H1 (cell line): ENCODE results near the gene KLHL29. TPM values are rescaled to one million over a fixed set of nuclear protein-coding genes. Genes with fewer than 3 reads are reported as not detected.

Experiments
- CTCF ChIA-PET: fragments of 300-600 bp; sonication (Branson Sonifier 250); formaldehyde crosslinking; loops from one replicate; lab custom pipeline; 2021; ENCODE audit not compliant: partially characterized antibody; lab: Charles Lee
- POLR2A ChIA-PET: fragments of 300-600 bp; sonication (Branson Sonifier 250); formaldehyde crosslinking; loops from one replicate; lab custom pipeline; 2021; ENCODE audit warnings: inconsistent platforms; ENCODE audit not compliant: partially characterized antibody; lab: Charles Lee
- DNase-seq, 2 experiments: peaks; one replicate each; pipeline versions ENCODE4 v3.0.0 to v3.0.0-alpha.2; 2010 to 2022; ENCODE audit warnings: low spot score in 2 of 2, low read depth in 1 of 2, mixed read lengths in 1 of 2
- FAIRE-seq: peaks from 2 replicates; lab custom pipeline; 2011; peaks lifted over from hg19 to GRCh38; lab: Jason Lieb, UNC
- H2AFZ ChIP-seq: 2 replicates; pipeline ENCODE4 v1.8.1; 2012; ENCODE audit warnings: low read length, inconsistent platforms
- H2AK5ac ChIP-seq: 2 replicates; pipeline ENCODE4 v1.6.1; 2013; ENCODE audit warnings: low read depth, low read length
- H2BK120ac ChIP-seq: replicated peaks from 2 replicates; pipeline ENCODE3; 2013; ENCODE audit warnings: low read depth, low read length, inconsistent platforms
- H2BK12ac ChIP-seq: 2 replicates; pipeline ENCODE4 v1.6.1; 2013; ENCODE audit warnings: low read depth, low read length
- H2BK15ac ChIP-seq: 2 replicates; pipeline ENCODE4 v1.6.1; 2013; ENCODE audit warnings: low read length
- H2BK20ac ChIP-seq: 2 replicates; pipeline ENCODE4 v1.6.1; 2013; ENCODE audit warnings: low read length
- H2BK5ac ChIP-seq: 2 replicates; pipeline ENCODE4 v1.6.1; 2013; ENCODE audit warnings: low read depth, low read length
- H3K14ac ChIP-seq: 2 replicates; pipeline ENCODE4 v1.6.1; 2013; ENCODE audit warnings: inconsistent platforms; ENCODE audit not compliant: insufficient read length
- H3K18ac ChIP-seq: 2 replicates; pipeline ENCODE4 v1.6.1; 2013; ENCODE audit warnings: low read length; ENCODE audit errors: extremely low read depth
- H3K23ac ChIP-seq: 2 replicates; pipeline ENCODE4 v1.6.1; 2013; ENCODE audit warnings: inconsistent platforms; ENCODE audit not compliant: insufficient read length
- H3K23me2 ChIP-seq: 2 replicates; pipeline ENCODE4 v1.6.1; 2013; ENCODE audit warnings: low read depth, low read length
- H3K27ac ChIP-seq: 2 replicates; pipeline ENCODE4 v1.6.1; 2011; ENCODE audit warnings: low read depth, low read length, inconsistent platforms
- H3K27me3 ChIP-seq, 4 experiments: replicated peaks in 1 of 4; 1 replicate in 1 of 4; 2 replicates in 3 of 4; pipeline versions ENCODE4 v1.6.1 to v1.8.1; 2011 to 2013; ENCODE audit warnings: low read length in 3 of 4, mild to moderate bottlenecking in 3 of 4, inconsistent platforms in 2 of 4, mixed read lengths in 2 of 4, moderate library complexity in 1 of 4; ENCODE audit not compliant: control insufficient read depth in 3 of 4, insufficient read depth in 3 of 4; ENCODE audit errors: extremely low read depth in 1 of 4
- H3K36me3 ChIP-seq, 4 experiments: 2 replicates each; pipeline versions ENCODE4 v1.6.1 to v1.8.1; 2011 to 2013; ENCODE audit warnings: mild to moderate bottlenecking in 4 of 4, low read length in 3 of 4, moderate library complexity in 2 of 4, control low read depth in 1 of 4, inconsistent platforms in 1 of 4; ENCODE audit not compliant: insufficient read depth in 4 of 4, control insufficient read depth in 2 of 4
- H3K4ac ChIP-seq: replicated peaks from 2 replicates; pipeline ENCODE3; 2013; ENCODE audit warnings: low read length, low read depth, mixed read lengths, inconsistent platforms; ENCODE audit not compliant: insufficient read length
- H3K4me1 ChIP-seq, 4 experiments: replicated peaks in 1 of 4; 1 replicate in 1 of 4; 2 replicates in 3 of 4; pipeline versions ENCODE4 v1.6.1 to v1.8.1; 2011 to 2013; ENCODE audit warnings: low read length in 3 of 4, inconsistent platforms in 2 of 4, mixed read lengths in 1 of 4; ENCODE audit not compliant: insufficient read depth in 4 of 4, control insufficient read depth in 3 of 4
- H3K4me2 ChIP-seq, 2 experiments: 2 replicates each; pipeline versions ENCODE4 v1.6.1 to v1.8.1; 2011 to 2013; ENCODE audit warnings: low read depth in 2 of 2, low read length in 2 of 2, control low read depth in 1 of 2, inconsistent platforms in 1 of 2, mild to moderate bottlenecking in 1 of 2; ENCODE audit not compliant: insufficient read depth in 1 of 2
- H3K4me3 ChIP-seq, 4 experiments: fragments of 200-600, 300-600 bp in 1 of 4; sonication (generic), shearing (Covaris generic), sonication (Bioruptor Twin) in 1 of 4; 2 replicates each; pipeline versions ENCODE4 v1.5.1 to v1.8.1; 2011 to 2016; ENCODE audit warnings: low read length in 4 of 4, low read depth in 3 of 4, control low read depth in 2 of 4, inconsistent platforms in 2 of 4, mild to moderate bottlenecking in 2 of 4, mixed read lengths in 1 of 4, moderate library complexity in 1 of 4; ENCODE audit not compliant: insufficient read depth in 2 of 4; ENCODE audit errors: extremely low read depth in 1 of 4
- H3K56ac ChIP-seq: replicated peaks from 2 replicates; pipeline ENCODE3; 2013; ENCODE audit warnings: low read depth, mild to moderate bottlenecking, mixed read lengths, low read length, inconsistent platforms; ENCODE audit not compliant: insufficient read length
- H3K79me1 ChIP-seq: 2 replicates; pipeline ENCODE4 v1.6.1; 2013; ENCODE audit warnings: low read depth, low read length, control low read depth
- H3K79me2 ChIP-seq, 2 experiments: 2 replicates each; pipeline versions ENCODE4 v1.6.1 to v1.8.1; 2012 to 2013; ENCODE audit warnings: low read length in 2 of 2, mild to moderate bottlenecking in 2 of 2, inconsistent platforms in 1 of 2; ENCODE audit not compliant: insufficient read depth in 2 of 2, control insufficient read depth in 1 of 2
- H3K9ac ChIP-seq, 4 experiments: replicated peaks in 1 of 4; 1 replicate in 1 of 4; 2 replicates in 3 of 4; pipeline versions ENCODE4 v1.6.1 to v1.8.1; 2011 to 2013; ENCODE audit warnings: low read depth in 3 of 4, low read length in 3 of 4, control low read depth in 2 of 4, mild to moderate bottlenecking in 2 of 4, moderate library complexity in 2 of 4, inconsistent platforms in 1 of 4; ENCODE audit errors: extremely low read depth in 1 of 4
- H3K9me3 ChIP-seq, 2 experiments: 2 replicates each; pipeline versions ENCODE4 v1.6.1 to v1.8.1; 2012 to 2013; ENCODE audit warnings: mild to moderate bottlenecking in 2 of 2, moderate library complexity in 2 of 2, control low read depth in 1 of 2, inconsistent platforms in 1 of 2, low read depth in 1 of 2, low read length in 1 of 2, mixed read lengths in 1 of 2; ENCODE audit not compliant: insufficient read depth in 2 of 2
- H4K20me1 ChIP-seq, 2 experiments: replicated peaks in 1 of 2; 2 replicates each; pipeline versions ENCODE3 to v1.8.1; 2011 to 2013; ENCODE audit warnings: inconsistent platforms in 2 of 2, low read length in 2 of 2, mild to moderate bottlenecking in 1 of 2; ENCODE audit not compliant: insufficient read depth in 2 of 2, control insufficient read depth in 1 of 2
- H4K5ac ChIP-seq: 2 replicates; pipeline ENCODE4 v1.6.1; 2013; ENCODE audit warnings: low read length, low read depth, mixed read lengths, inconsistent platforms; ENCODE audit not compliant: insufficient read length
- H4K8ac ChIP-seq: 2 replicates; pipeline ENCODE4 v1.8.0; 2013; ENCODE audit warnings: mild to moderate bottlenecking, moderate library complexity, low read length, inconsistent platforms; ENCODE audit not compliant: insufficient read depth; ENCODE audit errors: extremely low read depth
- H4K91ac ChIP-seq: replicated peaks from 2 replicates; pipeline ENCODE3; 2013; ENCODE audit warnings: low read length, mixed read lengths, inconsistent platforms; ENCODE audit not compliant: insufficient read length
- CBX5 ChIP-seq: fragments of 300-800, 300-1000 bp; sonication (generic); IDR thresholded peaks from 2 replicates; pipeline ENCODE4 v1.7.1; 2016; ENCODE audit warnings: antibody characterized with exemption, low read length, low read depth
- CEBPB ChIP-seq: IDR thresholded peaks from 2 replicates; pipeline ENCODE4 v1.6.1; 2012; ENCODE audit warnings: low read depth, low read length
- EGR1 ChIP-seq: IDR thresholded peaks from 2 replicates; pipeline ENCODE4 v1.6.1; 2011; ENCODE audit warnings: low read depth, low read length, borderline replicate concordance
- GABPA ChIP-seq: IDR thresholded peaks from 2 replicates; pipeline ENCODE4 v1.6.1; 2011; ENCODE audit warnings: mild to moderate bottlenecking, low read length, moderate library complexity, borderline replicate concordance; ENCODE audit not compliant: insufficient read depth
- HDAC2 ChIP-seq, 2 experiments: fragments of 300-600 bp in 1 of 2; sonication (generic) in 1 of 2; IDR thresholded peaks; 2 replicates each; pipeline ENCODE4 v1.6.1; 2011 to 2012; ENCODE audit warnings: low read depth in 2 of 2, low read length in 2 of 2, mild to moderate bottlenecking in 2 of 2, moderate library complexity in 2 of 2, borderline replicate concordance in 1 of 2, inconsistent platforms in 1 of 2
- HDAC6 ChIP-seq: IDR thresholded peaks from one replicate; pipeline ENCODE4 v1.7.1; 2012; ENCODE audit warnings: low read depth, mild to moderate bottlenecking, inconsistent platforms, low read length, moderate library complexity
- JUND ChIP-seq: IDR thresholded peaks from 2 replicates; pipeline ENCODE4 v1.6.1; 2011; ENCODE audit warnings: mild to moderate bottlenecking, improper control_type of control experiment, low read length
- NANOG ChIP-seq: IDR thresholded peaks from 2 replicates; pipeline ENCODE4 v1.6.1; 2011; ENCODE audit warnings: low read length, low read depth, mild to moderate bottlenecking, inconsistent platforms; ENCODE audit not compliant: insufficient read depth, poor library complexity, severe bottlenecking
- NRF1 ChIP-seq: IDR thresholded peaks from 2 replicates; pipeline ENCODE4 v1.6.1; 2011; ENCODE audit warnings: mild to moderate bottlenecking, low read depth, low read length, improper control_type of control experiment
- PHF8 ChIP-seq: fragments of 200-600 bp; sonication (generic); conservative IDR thresholded peaks from 2 replicates; pipeline ENCODE4 v1.7.1; 2012; ENCODE audit warnings: low read depth, mild to moderate bottlenecking, inconsistent platforms, low read length, moderate library complexity
- RAD21 ChIP-seq, 2 experiments: IDR thresholded peaks in 1 of 2; conservative IDR thresholded peaks in 1 of 2; 2 replicates each; pipeline ENCODE4 v1.6.1; 2011; ENCODE audit warnings: low read depth in 2 of 2, low read length in 2 of 2, improper control_type of control experiment in 1 of 2, inconsistent platforms in 1 of 2, mild to moderate bottlenecking in 1 of 2, moderate library complexity in 1 of 2
- RBBP5 ChIP-seq: IDR thresholded peaks from 2 replicates; pipeline ENCODE4 v1.7.1; 2012; ENCODE audit warnings: low read depth, mild to moderate bottlenecking, inconsistent platforms, low read length, moderate library complexity, borderline replicate concordance
- SUZ12 ChIP-seq: fragments of 200-600 bp; sonication (generic); IDR thresholded peaks from 2 replicates; pipeline ENCODE4 v1.6.1; 2012; ENCODE audit warnings: mild to moderate bottlenecking, inconsistent platforms, low read length, moderate library complexity, mixed read lengths
- TCF12 ChIP-seq: IDR thresholded peaks from 2 replicates; pipeline ENCODE4 v1.6.1; 2011; ENCODE audit warnings: low read depth, mild to moderate bottlenecking, low read length
- WGBS, 2 experiments: shearing (Covaris generic) in 1 of 2; methylation state at CpG; one replicate each; pipeline versions ENCODE4 v1.1.6 to v1.1.7; 2013 to 2015; ENCODE audit warnings: low lambda C conversion rate in 2 of 2, mixed read lengths in 2 of 2, inconsistent platforms in 1 of 2, low coverage in 1 of 2, missing lambda C conversion rate in 1 of 2; ENCODE audit not compliant: insufficient replicate concordance in 2 of 2, insufficient coverage in 1 of 2, insufficient read length in 1 of 2; ENCODE audit errors: extremely low coverage in 1 of 2, missing lambda C conversion rate in 1 of 2; 5-methylcytosine and 5-hydroxymethylcytosine counted together
- polyA plus RNA-seq, 7 experiments: library from polyadenylated mRNA; depleted of rRNA in 3 of 7; stranded (reverse) in 5 of 7; unstranded in 2 of 7; fragments of >200 nt in 5 of 7; fragments of 200-250 nt in 2 of 7; gene quantifications; 1 replicate in 5 of 7; 2 replicates in 1 of 7; 4 replicates in 1 of 7; pipeline versions ENCODE4 v1.2.1 to v1.2.3, GENCODE V29; 2011 to 2013; ENCODE audit warnings: missing spikeins in 2 of 7, mixed read lengths in 2 of 7
- total RNA-seq: library from RNA; stranded (reverse); fragmentation: NEBNext Ultra II Directional; extraction: Animal tissue kit (Norgen Biotek cat#: 25700); gene quantifications from 2 replicates; pipeline ENCODE4 v1.2.1, GENCODE V29; 2021

Gene KLHL29
- total and polyA plus RNA-seq, 2 of the 8 experiments (the other 6 are each of a cell fraction or from before 2014, with no cell fraction given) = 1.1 to 4.7 TPM

GRCh38 chr2:23589739-23590138 is 204.8 kb downstream of the KLHL29 start:
- FAIRE-seq (no peak), DNase-seq (no peak)
- no peaks in the 10 kb centered on the region for H4K20me1 ChIP-seq
- H2BK20ac ChIP-seq = no peak overlapping the region
- no peak overlapping the region; the same call in 1 of the 2 replicates for H2BK12ac ChIP-seq
- no peaks in the 10 kb centered on the region for H3K79me2 ChIP-seq
- no peak overlapping the region for H2BK5ac ChIP-seq
- no peak overlapping the region for H4K5ac ChIP-seq
- H3K27ac ChIP-seq = no peak overlapping the region
- TF ChIP-seq SUZ12 = no peak
- TF ChIP-seq HDAC6 = no peak
- TF ChIP-seq JUND = no peak
- TF ChIP-seq CBX5 = no peak
- no peak for TF ChIP-seq TCF12
- no peak for TF ChIP-seq EGR1
- no peak for TF ChIP-seq NRF1
- TF ChIP-seq HDAC2 (IDR thresholded peaks at IDR 0.05; ENCODE audit: borderline replicate concordance in 1 of 2, low read depth in 2 of 2, low read length in 2 of 2) = no peak
- no peak for TF ChIP-seq RAD21 (IDR thresholded peaks at IDR 0.05 in 1 of 2, conservative IDR thresholded peaks at IDR 0.05 in 1 of 2; ENCODE audit: low read depth in 2 of 2, low read length in 2 of 2)
- no peak for TF ChIP-seq CEBPB
- no peak for TF ChIP-seq NANOG
- no peak for TF ChIP-seq GABPA
- TF ChIP-seq RBBP5 = no peak
- no peak for TF ChIP-seq PHF8
- no peak overlapping the region for H2AK5ac ChIP-seq
- H4K91ac ChIP-seq = no peak overlapping the region
- H2BK120ac ChIP-seq = no peak overlapping the region
- no peaks in the 10 kb centered on the region for H3K27me3 ChIP-seq
- no peak overlapping the region for H3K18ac ChIP-seq
- H3K36me3 ChIP-seq = no peaks in the 10 kb centered on the region
- no peak overlapping the region for H3K14ac ChIP-seq
- POLR2A ChIA-PET = no interaction called here
- no peak overlapping the region for H3K9ac ChIP-seq
- no peak overlapping the region for H2AFZ ChIP-seq
- no peak overlapping the region for H3K23ac ChIP-seq
- H3K23me2 ChIP-seq = no peaks in the 10 kb centered on the region
- no peak overlapping the region for H3K56ac ChIP-seq
- CTCF ChIA-PET = interaction anchor here (0.6 to 2.1 kb wide), 6 partner anchors 8 to 34 kb away, joined by 3 to 6 read pairs (median 4); no protein-coding TSS in a partner anchor
- H3K4me3 ChIP-seq = no peak overlapping the region
- H2BK15ac ChIP-seq = no peak overlapping the region
- no peaks in the 10 kb centered on the region for H3K79me1 ChIP-seq
- no peak overlapping the region for H3K4me2 ChIP-seq
- H4K8ac ChIP-seq = no peak overlapping the region
- H3K4me1 ChIP-seq = peaks cover 0 to 3% (median 0%) of the 10 kb centered on the region in 4 experiments; a peak in 1 of 7 replicates
- 86% methylated on average over 1 of the region's 2 CpGs; no CpG with 5 or more reads in 1 of the 2 experiments for WGBS, 2 experiments
- H3K4ac ChIP-seq = no peak overlapping the region
- H3K9me3 ChIP-seq = no peaks in the 10 kb centered on the region
